IMR-90 (cell line): Measurements from ENCODE around the gene SUN5. TPM values are rescaled to one million over a fixed set of nuclear protein-coding genes. Genes with fewer than 3 reads are reported as not detected.

Experiments
- ATAC-seq: fragments of 200-7000 bp; cut with Tn5 transposase; 2 replicates; pipeline ENCODE4 v1.9.1; 2020; ENCODE audit warnings: low read depth, mild to moderate bottlenecking, moderate library complexity
- BruUV-seq: library from RNA; stranded (reverse); fragments of 400-500 nt; replicated peaks from 2 replicates; lab custom pipeline; 2021; lab: Mats Ljungman, UMichigan
- CTCF ChIA-PET: fragments of 300-600 bp; formaldehyde crosslinking; extraction: SDS; loops from one replicate; lab custom pipeline; 2021; ENCODE audit warnings: antibody characterized with exemption; lab: Yijun Ruan, JAX
- POLR2A ChIA-PET: fragments of 300-600 bp; sonication (Branson Sonifier 250); formaldehyde crosslinking; loops from one replicate; lab custom pipeline; 2022; ENCODE audit warnings: antibody characterized with exemption; ENCODE audit not compliant: unreplicated experiment; lab: Charles Lee
- DNase-seq: peaks from one replicate; pipeline ENCODE4 v3.0.0; 2013
- H2AFZ ChIP-seq: replicated peaks from 2 replicates; pipeline ENCODE3; 2013; ENCODE audit warnings: low read length, mild to moderate bottlenecking; ENCODE audit not compliant: poor library complexity
- H2AK5ac ChIP-seq: 2 replicates; pipeline ENCODE4 v1.6.1; 2013; ENCODE audit warnings: low read depth, low read length, inconsistent platforms
- H2AK9ac ChIP-seq: replicated peaks from 2 replicates; pipeline ENCODE3; 2013; ENCODE audit warnings: mild to moderate bottlenecking, low read depth, low read length, moderate library complexity; ENCODE audit not compliant: poor library complexity
- H2BK120ac ChIP-seq: 2 replicates; pipeline ENCODE4 v1.6.1; 2013; ENCODE audit warnings: low read depth, low read length, inconsistent platforms
- H2BK15ac ChIP-seq: 3 replicates; pipeline ENCODE4 v1.6.1; 2013; ENCODE audit warnings: low read depth, low read length, inconsistent platforms
- H2BK20ac ChIP-seq: 2 replicates; pipeline ENCODE4 v1.6.1; 2013; ENCODE audit warnings: low read depth, mild to moderate bottlenecking, inconsistent platforms, low read length, moderate library complexity
- H2BK5ac ChIP-seq: 2 replicates; pipeline ENCODE4 v1.6.1; 2013; ENCODE audit warnings: mild to moderate bottlenecking, low read depth, low read length, inconsistent platforms; ENCODE audit not compliant: poor library complexity, severe bottlenecking
- H3K14ac ChIP-seq: replicated peaks from 2 replicates; pipeline ENCODE4 v1.6.1; 2013; ENCODE audit warnings: low read depth, low read length, inconsistent platforms
- H3K18ac ChIP-seq: 2 replicates; pipeline ENCODE4 v1.6.1; 2013; ENCODE audit warnings: low read depth, low read length, control low read depth
- H3K23ac ChIP-seq: 2 replicates; pipeline ENCODE4 v1.6.1; 2013; ENCODE audit warnings: low read depth, low read length, inconsistent platforms
- H3K27ac ChIP-seq: 2 replicates; pipeline ENCODE4 v1.5.1; 2013; ENCODE audit warnings: mild to moderate bottlenecking, control low read depth, low read length; ENCODE audit not compliant: insufficient read depth
- H3K27me3 ChIP-seq: 2 replicates; pipeline ENCODE4 v1.6.1; 2013; ENCODE audit warnings: low read length; ENCODE audit not compliant: control insufficient read depth, insufficient read depth
- H3K36me3 ChIP-seq: 2 replicates; pipeline ENCODE4 v1.6.1; 2013; ENCODE audit warnings: low read length, mixed read lengths; ENCODE audit not compliant: control insufficient read depth, insufficient read depth
- H3K4ac ChIP-seq: 2 replicates; pipeline ENCODE4 v1.6.1; 2013; ENCODE audit warnings: low read depth, low read length, inconsistent platforms
- H3K4me1 ChIP-seq: 2 replicates; pipeline ENCODE4 v1.6.1; 2013; ENCODE audit warnings: low read length, mixed read lengths; ENCODE audit not compliant: control insufficient read depth, insufficient read depth
- H3K4me2 ChIP-seq: 2 replicates; pipeline ENCODE4 v1.6.1; 2013; ENCODE audit warnings: low read depth, mild to moderate bottlenecking, control low read depth, low read length, moderate library complexity
- H3K4me3 ChIP-seq: 2 replicates; pipeline ENCODE4 v1.5.1; 2013; ENCODE audit warnings: low read depth, mild to moderate bottlenecking, control low read depth, low read length, moderate library complexity; ENCODE audit not compliant: insufficient read depth
- H3K56ac ChIP-seq: 2 replicates; pipeline ENCODE4 v1.6.1; 2013; ENCODE audit warnings: low read length, inconsistent platforms; ENCODE audit not compliant: insufficient read depth; ENCODE audit errors: extremely low read depth
- H3K79me1 ChIP-seq, 2 experiments: 2 replicates each; pipeline ENCODE4 v1.6.1; 2013; ENCODE audit warnings: low read length in 2 of 2, inconsistent platforms in 1 of 2, low read depth in 1 of 2
- H3K9ac ChIP-seq: 2 replicates; pipeline ENCODE4 v1.6.1; 2013; ENCODE audit warnings: low read depth, low read length, control low read depth
- H3K9me1 ChIP-seq: 2 replicates; pipeline ENCODE4 v1.6.1; 2013; ENCODE audit warnings: low read length, inconsistent platforms; ENCODE audit not compliant: insufficient read depth
- H3K9me3 ChIP-seq: 2 replicates; pipeline ENCODE4 v1.6.1; 2013; ENCODE audit warnings: low read length; ENCODE audit not compliant: control insufficient read depth, insufficient read depth
- H4K20me1 ChIP-seq: 2 replicates; pipeline ENCODE4 v1.6.1; 2013; ENCODE audit warnings: low read length, inconsistent platforms; ENCODE audit not compliant: insufficient read depth
- H4K5ac ChIP-seq: 2 replicates; pipeline ENCODE4 v1.6.1; 2013; ENCODE audit warnings: mild to moderate bottlenecking, low read depth, low read length, control low read depth
- H4K8ac ChIP-seq, 2 experiments: 2 replicates each; pipeline ENCODE4 v1.6.1; 2013; ENCODE audit warnings: low read depth in 2 of 2, low read length in 2 of 2, control low read depth in 1 of 2, inconsistent platforms in 1 of 2
- H4K91ac ChIP-seq: 2 replicates; pipeline ENCODE4 v1.6.1; 2013; ENCODE audit warnings: low read depth, low read length, inconsistent platforms; ENCODE audit not compliant: insufficient read depth
- BHLHE40 ChIP-seq: fragments of 150-350 bp; IDR thresholded peaks from 2 replicates; pipeline ENCODE4 v1.6.1; 2016; ENCODE audit warnings: mild to moderate bottlenecking, low read depth, low read length
- CEBPB ChIP-seq: IDR thresholded peaks from 2 replicates; pipeline ENCODE4 v1.6.1; 2012; ENCODE audit warnings: low read depth, low read length, improper control_type of control experiment
- CHD1 ChIP-seq: IDR thresholded peaks from 2 replicates; pipeline ENCODE4 v1.6.1; 2012; ENCODE audit warnings: low read depth, low read length, improper control_type of control experiment
- CTCF ChIP-seq: conservative IDR thresholded peaks from 2 replicates; pipeline ENCODE4 v1.5.1; 2012; ENCODE audit warnings: mild to moderate bottlenecking, low read depth, low read length, improper control_type of control experiment
- ELK1 ChIP-seq: fragments of 150-350 bp; IDR thresholded peaks from 2 replicates; pipeline ENCODE4 v1.6.1; 2016; ENCODE audit warnings: low read depth, mild to moderate bottlenecking, low read length, moderate library complexity, borderline replicate concordance
- FOS ChIP-seq: fragments of 150-350 bp; IDR thresholded peaks from 2 replicates; pipeline ENCODE4 v1.6.1; 2016; ENCODE audit warnings: low read depth, low read length
- MAFK ChIP-seq: IDR thresholded peaks from 2 replicates; pipeline ENCODE4 v1.6.1; 2012; ENCODE audit warnings: low read depth, low read length, improper control_type of control experiment
- MAZ ChIP-seq: IDR thresholded peaks from 2 replicates; pipeline ENCODE4 v1.6.1; 2012; ENCODE audit warnings: low read depth, mild to moderate bottlenecking, low read length, improper control_type of control experiment, moderate library complexity, borderline replicate concordance
- MXI1 ChIP-seq: IDR thresholded peaks from 2 replicates; pipeline ENCODE4 v1.6.1; 2012; ENCODE audit warnings: low read depth, mild to moderate bottlenecking, low read length, moderate library complexity, borderline replicate concordance
- NFE2L2 ChIP-seq: fragments of 150-350 bp; IDR thresholded peaks from 2 replicates; pipeline ENCODE4 v1.6.1; 2016; ENCODE audit warnings: low read depth, mild to moderate bottlenecking, low read length
- POLR2A ChIP-seq: IDR thresholded peaks from 2 replicates; pipeline ENCODE4 v1.6.1; 2012; ENCODE audit warnings: mild to moderate bottlenecking, low read depth, low read length
- RAD21 ChIP-seq: IDR thresholded peaks from 2 replicates; pipeline ENCODE4 v1.6.1; 2012; ENCODE audit warnings: low read length, improper control_type of control experiment
- RCOR1 ChIP-seq: IDR thresholded peaks from 2 replicates; pipeline ENCODE4 v1.6.1; 2012; ENCODE audit warnings: mild to moderate bottlenecking, low read length, improper control_type of control experiment; ENCODE audit not compliant: insufficient replicate concordance
- RFX5 ChIP-seq: IDR thresholded peaks from 2 replicates; pipeline ENCODE4 v1.8.0; 2012; ENCODE audit warnings: low read depth, mild to moderate bottlenecking, low read length, moderate library complexity
- SMC3 ChIP-seq: fragments of 150-350 bp; IDR thresholded peaks from 2 replicates; pipeline ENCODE4 v1.6.1; 2016; ENCODE audit warnings: low read depth, mild to moderate bottlenecking, antibody characterized with exemption, low read length, moderate library complexity
- USF2 ChIP-seq: fragments of 150-350 bp; IDR thresholded peaks from 2 replicates; pipeline ENCODE4 v1.6.1; 2017; ENCODE audit warnings: mild to moderate bottlenecking, antibody characterized with exemption, low read length, low read depth
- WGBS, 2 experiments: methylation state at CpG; one replicate each; pipeline versions ENCODE4 v1.1.5 to v1.1.7; 2013; ENCODE audit warnings: missing lambda C conversion rate in 2 of 2; ENCODE audit not compliant: insufficient read length in 1 of 2; ENCODE audit errors: extremely low coverage in 2 of 2; 5-methylcytosine and 5-hydroxymethylcytosine counted together
- dilution Hi-C: fragments of 300-500 bp; cut with HindIII; formaldehyde crosslinking; loops from one replicate; pipeline ENCODE4 v1.14.3; 2018; ENCODE audit warnings: low sequenced_read_pairs; ENCODE audit not compliant: unreplicated experiment
- in situ Hi-C: fragments of 300-500 bp; cut with MboI; formaldehyde crosslinking; loops from 3 replicates; pipeline ENCODE4 v1.14.3; 2019; ENCODE audit warnings: low sequenced_read_pairs, inconsistent platforms, mixed read lengths
- intact Hi-C: fragments of 100-400 bp; cut with micrococcal nuclease; formaldehyde crosslinking; loops from 2 replicates; pipeline ENCODE4 v1.10.0; 2022
- polyA plus RNA-seq, 3 experiments: library from polyadenylated mRNA; depleted of rRNA; stranded (reverse); fragments of >200 nt; gene quantifications; 2 replicates each; pipeline ENCODE4 v1.2.3, GENCODE V29; 2012; ENCODE audit warnings: low replicate concordance in 1 of 3
- total RNA-seq: library from RNA; depleted of rRNA; stranded (reverse); fragments of >200 nt; gene quantifications from 2 replicates; pipeline ENCODE4 v1.2.3, GENCODE V29; 2012

The SUN5 gene
- total and polyA plus RNA-seq, 2 of the 4 experiments (the other 2 are of a cell fraction) = not detected

- in situ Hi-C loops = no loop called here
- Histone ChIP-seq H4K5ac (no peak overlapping the region), H3K14ac (no peak overlapping the region), H3K4me1 (no peaks in the 10 kb centered on the region), H3K4me3 (no peak overlapping the region), H4K91ac (no peak overlapping the region), H3K23ac (no peak overlapping the region), H2BK120ac (no peak overlapping the region), H3K27me3 (peaks cover 3% of the 10 kb centered on the region), H3K79me1 (no peaks in the 10 kb centered on the region), H2AK9ac (no peak overlapping the region), H3K27ac (no peak overlapping the region), H2BK20ac (no peak overlapping the region), H2BK15ac (no peak overlapping the region), H2BK5ac (no peak overlapping the region), H3K9ac (no peak overlapping the region), H2AFZ (peak overlapping the region; percentile 51), H4K8ac (no peak overlapping the region), H3K36me3 (no peaks in the 10 kb centered on the region), H3K4me2 (no peak overlapping the region), H3K9me3 (no peaks in the 10 kb centered on the region), H3K4ac (no peak overlapping the region), H3K56ac (no peak overlapping the region), H2AK5ac (no peak overlapping the region), H3K9me1 (no peaks in the 10 kb centered on the region), H4K20me1 (no peaks in the 10 kb centered on the region), H3K18ac (no peak overlapping the region)
- DNase-seq (no peak), ATAC-seq (no peak)
- intact Hi-C loops = no loop called here
- WGBS, 2 experiments = 62% methylated on average over 12 of the region's 18 CpGs; no CpG with 5 or more reads in 1 of the 2 experiments
- BruUV-seq = no TSS peak
- POLR2A ChIA-PET = no interaction called here
- TF ChIP-seq ELK1 (no peak), MAFK (no peak), BHLHE40 (no peak), RFX5 (no peak), SMC3 (no peak), RAD21 (no peak), MXI1 (no peak), CHD1 (no peak), NFE2L2 (no peak), MAZ (no peak), FOS (no peak), CTCF (no peak), USF2 (no peak), RCOR1 (no peak), POLR2A (no peak), CEBPB (no peak)
- CTCF ChIA-PET = no interaction called here
- dilution Hi-C loops = no loop called here
Measured at GRCh38 chr20:32986331-32986966, 17.8 kb downstream of the SUN5 start.
